ENCODE measurements around the gene ELAVL2. TPM values are rescaled to one million over a fixed set of nuclear protein-coding genes. Genes with fewer than 3 reads are reported as not detected.

Gene ELAVL2
- total and polyA plus RNA-seq, 12 donors: under 0.01 to 0.64 (median 0.11) TPM; not detected in 5

DNA sequence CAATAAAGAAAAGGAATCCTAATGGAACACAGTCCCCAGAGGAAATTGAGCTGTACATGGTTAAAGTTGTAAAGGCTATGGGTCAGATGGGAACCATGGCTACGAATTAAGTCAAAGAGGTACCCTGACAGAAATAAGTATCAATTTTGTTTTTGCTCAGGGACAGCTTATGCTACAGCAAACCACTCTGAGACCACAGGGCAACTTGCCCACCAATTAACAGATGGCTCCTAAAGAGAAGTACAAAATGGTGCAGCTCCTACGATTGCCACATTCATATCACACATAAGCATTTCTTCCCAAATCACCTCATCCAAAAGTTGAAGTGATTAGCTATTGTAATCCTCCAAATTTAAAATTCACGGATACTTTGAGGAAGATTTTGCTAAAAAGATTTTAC, 83.0 kb downstream of the ELAVL2 start:
- 89 to 90% methylated on average over 3 of the region's 3 CpGs for WGBS, 2 donors
- Histone ChIP-seq H3K4me3 (no peak overlapping the region), H3K36me3 (no peaks in the 10 kb centered on the region), H3K27ac (no peak overlapping the region), H3K4me1 (no peaks in the 10 kb centered on the region), H3K27me3 (peaks cover 0 to 9% (median 0%) of the 10 kb centered on the region in 7 donors), H3K9me3 (no peaks in the 10 kb centered on the region)
- ATAC-seq (no peak), DNase-seq (no peak)
- intact Hi-C loops (cut with DNase I): no loop called here
- TF ChIP-seq CTCF (IDR thresholded peaks at IDR 0.05): no peak

DNA sequence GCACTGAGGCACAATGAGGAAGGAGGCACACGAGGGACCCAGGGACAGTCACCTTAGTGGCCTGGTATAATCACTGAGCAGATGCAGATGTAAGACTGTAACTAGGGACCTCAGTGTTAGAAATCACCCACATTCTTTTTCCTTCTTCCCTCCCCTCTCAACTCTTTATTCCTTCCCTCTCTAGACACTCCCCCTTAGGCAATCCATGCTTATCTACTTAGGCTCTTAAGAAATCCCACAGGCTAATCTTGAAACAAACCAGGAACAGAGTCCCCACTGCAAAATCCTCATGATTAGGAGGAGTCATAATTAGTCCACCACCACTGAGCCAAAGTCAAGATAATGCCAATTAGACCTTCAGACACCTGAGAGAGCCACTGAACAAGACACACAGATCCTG, 84.7 kb downstream of the ELAVL2 start:
- no peaks in the 10 kb centered on the region for H3K9me3 ChIP-seq
- intact Hi-C loops (cut with DNase I): no loop called here
- ATAC-seq: no peak
- H3K27ac ChIP-seq: no peak overlapping the region
- 11 to 18% methylated on average over 1 of the region's 1 CpG for whole genome bisulfite sequencing, 2 donors
- H3K4me1 ChIP-seq: no peaks in the 10 kb centered on the region
- no peak for TF ChIP-seq CTCF (IDR thresholded peaks at IDR 0.05)
- no peak overlapping the region for H3K4me3 ChIP-seq
- no peaks in the 10 kb centered on the region for H3K36me3 ChIP-seq
- peaks cover 0 to 9% (median 0%) of the 10 kb centered on the region in 7 donors for H3K27me3 ChIP-seq
- no peak for DNase-seq

- 68 to 77% methylated on average over 2 of the region's 2 CpGs for WGBS, 2 donors
- ATAC-seq: no peak
These were observed 85.5 kb downstream of the ELAVL2 start for GRCh38 chr9:23740531-23740930.

DNA sequence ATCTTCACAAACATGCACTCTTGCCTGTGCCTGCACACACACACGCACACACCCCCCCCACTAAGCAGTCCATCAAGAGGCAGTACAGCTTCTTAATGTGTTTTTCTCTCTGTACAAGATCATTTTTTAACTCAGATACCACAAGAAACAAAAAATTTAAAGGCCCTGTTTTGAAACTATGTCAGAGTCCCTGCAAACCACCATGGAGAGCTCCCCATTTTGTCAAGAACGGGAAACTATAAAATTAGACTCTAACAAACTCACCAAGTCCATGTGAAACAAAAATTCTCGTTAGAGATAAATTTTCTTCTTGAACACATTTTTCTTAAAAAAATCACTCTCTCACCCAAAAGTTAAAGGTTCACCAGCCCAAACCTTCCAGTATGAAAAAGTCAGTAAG, 86.3 kb downstream of the ELAVL2 start:
- Histone ChIP-seq H3K4me1 (no peaks in the 10 kb centered on the region), H3K9me3 (no peaks in the 10 kb centered on the region), H3K4me3 (no peak overlapping the region), H3K27me3 (peaks cover 0 to 5% (median 0%) of the 10 kb centered on the region in 7 donors), H3K36me3 (no peaks in the 10 kb centered on the region), H3K27ac (no peak overlapping the region)
- no peak for TF ChIP-seq CTCF (IDR thresholded peaks at IDR 0.05)
- ATAC-seq (no peak), DNase-seq (no peak)
- WGBS, 2 donors: 75 to 79% methylated on average over 3 of the region's 3 CpGs
- intact Hi-C loops (cut with DNase I): no loop called here

More at GRCh38 chr9:23740531-23740930, 85.5 kb downstream of the ELAVL2 start:
- DNase-seq: no peak
- intact Hi-C loops (cut with DNase I): no loop called here
- H3K27me3 ChIP-seq: peaks cover 0 to 9% (median 0%) of the 10 kb centered on the region in 7 donors
- TF ChIP-seq CTCF (IDR thresholded peaks at IDR 0.05): no peak
- no peaks in the 10 kb centered on the region for H3K9me3 ChIP-seq
- H3K4me3 ChIP-seq: no peak overlapping the region
- no peak overlapping the region for H3K27ac ChIP-seq
- H3K4me1 ChIP-seq: no peaks in the 10 kb centered on the region
- no peaks in the 10 kb centered on the region for H3K36me3 ChIP-seq

Data from heart right ventricle (tissue), 16 donors.